GM18517 (cell line): ENCODE measurements around the gene MEIS1.

Source experiments
- ATAC-seq: cut with Tn5 transposase; IDR thresholded peaks from one replicate; pipeline ENCODE4 v1.9.1; 2021; ENCODE audit warnings: mild to moderate bottlenecking, moderate library complexity; ENCODE audit not compliant: unreplicated experiment

The MEIS1 gene

DNA sequence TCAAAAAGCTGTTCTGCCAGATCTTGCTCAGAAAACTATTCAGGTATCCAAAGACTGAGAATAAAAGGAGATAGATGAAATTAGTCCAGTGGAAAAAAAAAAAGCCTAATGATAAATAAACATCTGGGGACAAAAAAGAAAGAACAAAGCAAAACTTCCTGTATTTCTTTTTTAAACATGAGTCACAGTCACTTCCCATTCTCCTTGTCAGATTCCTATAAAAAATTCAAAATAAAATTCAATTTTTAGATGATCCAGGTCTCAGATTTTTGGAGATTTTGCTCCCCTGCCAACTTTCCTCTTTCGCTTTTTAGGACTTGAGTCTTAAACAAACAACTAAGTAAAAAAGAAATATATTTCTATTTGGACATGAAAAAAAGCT is 127.4 kb downstream of the MEIS1 start:
- no peak for ATAC-seq

DNA sequence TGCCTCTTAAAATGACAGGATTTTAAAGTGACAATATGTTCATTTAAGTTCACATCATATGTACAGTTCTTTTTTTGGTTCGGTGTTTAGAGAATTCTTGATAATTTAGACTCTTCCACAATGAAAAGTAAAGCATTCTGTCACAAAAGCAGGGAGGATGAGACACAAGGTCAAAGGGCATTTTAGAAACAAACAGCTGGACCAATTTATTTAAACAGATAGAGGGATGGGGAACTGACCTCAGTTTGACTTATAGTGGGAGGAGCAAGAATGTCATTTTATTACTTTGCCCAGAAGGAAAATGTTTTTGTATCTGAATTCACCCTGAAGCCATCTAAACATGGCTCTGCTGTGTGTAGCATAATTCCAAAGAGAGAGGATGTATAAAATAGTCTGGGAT is 128.5 kb downstream of the MEIS1 start:
- ATAC-seq, result no peak

DNA sequence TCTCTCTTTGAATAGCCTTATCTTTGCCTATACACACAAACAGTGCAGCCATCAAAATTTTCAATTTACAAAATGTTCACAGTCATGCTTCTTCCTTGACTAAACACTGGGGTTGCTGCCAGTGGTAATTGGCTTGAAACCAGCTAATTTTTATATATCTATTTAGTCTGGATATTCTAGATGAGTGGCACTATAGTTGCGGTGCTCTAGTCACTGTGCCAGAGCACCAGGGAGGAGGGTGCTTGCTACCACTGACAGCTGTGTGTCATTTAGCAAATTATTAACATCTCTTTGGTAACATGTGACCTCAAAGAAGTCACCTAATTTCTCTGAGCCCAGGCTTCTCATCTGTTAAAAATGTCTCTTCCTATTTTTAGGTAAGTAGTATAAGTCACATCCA is 130.4 kb downstream of the MEIS1 start:
- no peak for ATAC-seq

DNA sequence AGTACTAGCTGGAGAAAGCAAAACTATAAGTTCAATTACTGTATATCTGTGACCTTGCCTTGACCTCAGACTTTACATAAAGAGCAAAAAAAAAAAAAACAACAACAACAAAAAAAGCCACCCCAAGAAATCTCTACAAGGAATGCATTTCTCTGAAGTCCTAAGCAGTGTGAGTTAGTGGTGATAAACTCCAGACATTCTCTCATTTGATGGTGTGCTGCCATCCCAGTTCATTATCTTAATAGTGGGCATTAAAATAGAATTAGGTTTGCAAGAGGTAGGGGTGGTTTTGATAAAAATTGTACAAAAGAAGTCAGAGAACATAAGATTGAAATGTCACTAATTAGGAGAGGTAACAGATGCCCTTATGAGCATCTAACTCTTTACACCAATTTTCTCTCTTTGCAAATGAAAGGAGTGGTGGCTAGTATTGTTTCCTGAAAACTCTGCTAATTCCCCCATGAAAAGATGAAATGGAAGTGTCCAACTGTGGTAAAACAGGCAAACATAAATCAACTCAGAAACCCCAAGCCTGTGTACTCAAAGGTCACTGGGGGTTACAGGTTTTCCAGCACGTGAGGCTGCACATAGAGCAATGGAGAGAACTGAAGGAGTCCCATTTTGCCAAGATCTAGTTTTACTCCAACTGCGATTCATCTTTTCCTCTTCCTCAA is 131.9 kb downstream of the MEIS1 start:
- ATAC-seq, result no peak

DNA sequence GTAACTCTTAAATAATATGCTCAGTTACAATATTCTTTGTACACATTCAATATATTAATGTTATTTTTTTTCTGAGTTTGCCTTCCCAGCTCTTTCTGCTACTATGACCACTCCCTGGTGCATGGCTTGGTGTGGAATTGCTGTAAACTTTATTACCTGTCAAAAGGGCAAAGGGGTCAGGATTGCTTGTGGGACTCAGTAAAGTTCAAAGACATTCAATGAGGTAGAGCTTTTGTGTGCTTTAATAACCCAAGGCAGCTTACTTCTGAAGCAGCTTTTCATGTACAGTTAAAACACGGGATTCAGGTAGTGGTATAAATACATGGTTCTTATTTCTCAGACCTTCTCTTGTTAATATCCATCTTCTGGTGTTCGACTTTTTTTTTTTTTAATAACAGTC is 132.8 kb downstream of the MEIS1 start:
- no peak for ATAC-seq

DNA sequence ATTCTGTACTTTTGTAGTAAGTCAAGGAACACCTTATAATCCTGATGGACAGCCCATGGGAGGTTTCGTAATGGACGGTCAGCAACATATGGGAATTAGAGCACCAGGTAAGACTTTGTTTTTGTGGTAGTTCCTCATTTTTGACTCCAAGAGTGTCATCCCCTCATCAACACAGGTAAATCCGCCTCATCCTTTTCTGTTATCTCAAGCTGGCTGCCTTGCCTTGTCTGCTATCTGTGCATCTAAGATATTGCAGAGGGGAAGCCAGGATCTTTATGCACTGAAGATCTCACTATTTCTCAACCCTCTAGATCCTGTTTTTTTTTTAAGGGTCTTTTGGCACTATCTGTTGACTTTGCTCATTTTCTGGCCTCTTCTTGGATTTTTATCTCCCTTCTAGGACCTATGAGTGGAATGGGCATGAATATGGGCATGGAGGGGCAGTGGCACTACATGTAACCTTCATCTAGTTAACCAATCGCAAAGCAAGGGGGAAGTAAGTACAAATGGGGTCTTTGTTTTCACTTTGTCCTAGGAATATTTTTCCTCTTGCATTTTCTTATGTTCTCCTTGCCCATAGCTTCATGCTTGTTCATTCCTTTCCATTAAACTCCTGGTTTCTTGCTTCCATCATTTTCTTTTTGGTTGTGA is 133.8 kb downstream of the MEIS1 start:
- no peak for ATAC-seq

DNA sequence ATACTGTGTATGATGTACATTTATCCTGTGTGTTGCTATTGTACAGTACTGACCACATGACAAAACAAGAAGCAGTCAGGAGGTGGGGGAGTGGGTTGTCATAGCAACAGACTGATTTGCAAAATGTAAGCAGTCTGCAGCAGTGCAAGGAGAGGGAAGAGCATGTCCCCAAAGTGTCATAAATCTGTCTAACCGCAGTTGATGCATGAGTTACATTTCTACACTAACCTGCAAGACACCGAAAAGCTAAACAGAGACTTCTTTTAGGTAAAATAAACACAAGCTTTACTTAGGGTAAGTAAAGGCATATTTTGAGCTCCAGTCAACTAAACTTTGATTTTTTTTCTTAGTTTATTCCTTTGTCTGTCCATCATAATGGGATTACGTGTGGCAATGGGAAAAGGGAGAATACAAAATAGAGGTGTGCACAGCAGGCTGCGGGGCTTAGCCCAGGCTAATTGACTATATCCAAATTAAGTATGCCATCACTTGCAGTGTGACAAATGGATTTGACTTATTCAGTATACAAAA is 134.5 kb downstream of the MEIS1 start:
- ATAC-seq, result no peak

DNA sequence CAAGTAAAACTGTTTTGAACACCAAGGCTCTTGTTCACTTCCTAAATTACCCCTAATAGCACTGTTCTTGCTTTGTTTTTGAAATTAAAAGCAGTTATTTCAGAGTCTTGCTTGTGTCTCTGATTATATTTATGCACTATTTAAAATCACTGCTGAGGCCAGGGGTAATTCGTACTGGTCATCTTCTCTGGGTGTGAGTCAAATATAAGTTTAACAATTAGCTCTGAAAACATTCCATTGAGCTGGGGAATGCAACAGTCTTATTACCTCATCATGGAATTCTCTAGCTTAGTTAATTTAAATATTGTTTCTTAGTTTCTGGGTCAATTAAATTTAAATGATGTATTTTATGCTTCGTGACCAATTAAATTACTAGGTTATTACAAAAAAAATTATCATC is 135.0 kb downstream of the MEIS1 start:
- ATAC-seq, result no peak

DNA sequence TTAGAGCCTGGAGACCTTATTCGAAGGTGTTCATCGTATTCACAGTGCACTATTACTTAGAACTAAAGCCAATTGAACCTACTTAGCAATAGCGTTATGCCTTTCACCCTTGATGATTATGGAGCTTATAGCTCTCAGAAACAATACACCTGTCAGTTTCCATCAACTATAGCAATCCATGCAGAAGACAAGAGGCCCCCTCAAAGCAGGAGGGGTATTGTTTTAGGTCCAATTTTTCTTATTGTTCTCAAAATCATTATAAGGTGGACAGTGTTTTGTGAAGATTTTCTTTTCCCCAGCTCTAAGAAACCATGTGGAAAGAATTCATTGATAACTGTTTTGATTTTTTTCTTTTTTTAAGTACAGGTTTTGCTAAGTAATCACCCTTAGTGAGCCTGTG is 135.5 kb downstream of the MEIS1 start:
- no peak for ATAC-seq

DNA sequence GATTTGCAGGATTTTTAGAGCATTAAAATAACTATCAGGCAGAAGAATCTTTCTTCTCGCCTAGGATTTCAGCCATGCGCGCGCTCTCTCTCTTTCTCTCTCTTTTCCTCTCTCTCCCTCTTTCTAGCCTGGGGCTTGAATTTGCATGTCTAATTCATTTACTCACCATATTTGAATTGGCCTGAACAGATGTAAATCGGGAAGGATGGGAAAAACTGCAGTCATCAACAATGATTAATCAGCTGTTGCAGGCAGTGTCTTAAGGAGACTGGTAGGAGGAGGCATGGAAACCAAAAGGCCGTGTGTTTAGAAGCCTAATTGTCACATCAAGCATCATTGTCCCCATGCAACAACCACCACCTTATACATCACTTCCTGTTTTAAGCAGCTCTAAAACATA is 137.0 kb downstream of the MEIS1 start:
- ATAC-seq, result no peak

DNA sequence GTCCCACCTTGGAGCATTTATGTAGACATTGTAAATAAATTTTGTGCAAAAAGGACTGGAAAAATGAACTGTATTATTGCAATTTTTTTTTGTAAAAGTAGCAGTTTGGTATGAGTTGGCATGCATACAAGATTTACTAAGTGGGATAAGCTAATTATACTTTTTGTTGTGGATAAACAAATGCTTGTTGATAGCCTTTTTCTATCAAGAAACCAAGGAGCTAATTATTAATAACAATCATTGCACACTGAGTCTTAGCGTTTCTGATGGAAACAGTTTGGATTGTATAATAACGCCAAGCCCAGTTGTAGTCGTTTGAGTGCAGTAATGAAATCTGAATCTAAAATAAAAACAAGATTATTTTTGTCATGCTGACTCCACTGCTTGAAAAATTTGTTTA is 137.5 kb downstream of the MEIS1 start:
- ATAC-seq, result no peak

DNA sequence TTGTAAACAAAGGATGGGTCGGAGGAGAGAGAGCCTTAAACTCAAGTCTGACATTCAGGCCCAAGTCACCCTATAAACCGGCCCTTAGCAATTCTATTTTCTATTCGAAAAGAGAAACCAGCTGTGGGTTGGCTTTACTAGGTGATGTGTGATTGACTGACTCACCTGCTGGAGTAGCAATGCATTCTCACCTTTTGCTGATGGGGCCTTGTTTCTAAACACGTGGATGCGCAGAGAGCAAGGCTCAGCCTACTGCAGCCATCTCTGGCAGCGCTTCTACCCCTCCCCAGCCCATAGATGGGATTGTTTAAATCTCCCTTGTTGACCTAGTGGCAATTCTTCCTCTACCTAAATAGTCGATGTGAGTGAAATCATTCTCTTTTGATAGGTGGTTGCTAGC is 138.5 kb downstream of the MEIS1 start:
- ATAC-seq, result no peak

DNA sequence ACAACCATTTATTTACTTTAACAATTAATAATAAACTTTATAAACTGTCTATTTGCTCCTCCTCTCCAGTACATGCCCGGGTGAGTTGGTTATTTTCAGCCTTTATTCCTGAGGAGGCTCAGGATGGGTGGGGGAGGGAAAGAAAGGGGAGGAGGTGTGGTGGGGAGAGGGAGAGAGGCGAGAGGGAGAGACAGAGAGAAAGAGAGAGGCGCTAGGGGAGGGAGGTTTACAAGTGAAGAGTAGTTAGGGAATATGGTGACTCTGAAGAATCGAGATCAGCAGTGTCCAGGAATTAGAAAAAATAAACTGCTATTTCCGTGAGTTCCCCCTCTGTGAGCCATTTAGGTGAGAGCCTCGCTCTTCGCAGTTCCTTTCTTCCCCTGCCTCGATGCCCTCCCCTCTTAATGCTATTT is 138.9 kb downstream of the MEIS1 start:
- ATAC-seq, result no peak

DNA sequence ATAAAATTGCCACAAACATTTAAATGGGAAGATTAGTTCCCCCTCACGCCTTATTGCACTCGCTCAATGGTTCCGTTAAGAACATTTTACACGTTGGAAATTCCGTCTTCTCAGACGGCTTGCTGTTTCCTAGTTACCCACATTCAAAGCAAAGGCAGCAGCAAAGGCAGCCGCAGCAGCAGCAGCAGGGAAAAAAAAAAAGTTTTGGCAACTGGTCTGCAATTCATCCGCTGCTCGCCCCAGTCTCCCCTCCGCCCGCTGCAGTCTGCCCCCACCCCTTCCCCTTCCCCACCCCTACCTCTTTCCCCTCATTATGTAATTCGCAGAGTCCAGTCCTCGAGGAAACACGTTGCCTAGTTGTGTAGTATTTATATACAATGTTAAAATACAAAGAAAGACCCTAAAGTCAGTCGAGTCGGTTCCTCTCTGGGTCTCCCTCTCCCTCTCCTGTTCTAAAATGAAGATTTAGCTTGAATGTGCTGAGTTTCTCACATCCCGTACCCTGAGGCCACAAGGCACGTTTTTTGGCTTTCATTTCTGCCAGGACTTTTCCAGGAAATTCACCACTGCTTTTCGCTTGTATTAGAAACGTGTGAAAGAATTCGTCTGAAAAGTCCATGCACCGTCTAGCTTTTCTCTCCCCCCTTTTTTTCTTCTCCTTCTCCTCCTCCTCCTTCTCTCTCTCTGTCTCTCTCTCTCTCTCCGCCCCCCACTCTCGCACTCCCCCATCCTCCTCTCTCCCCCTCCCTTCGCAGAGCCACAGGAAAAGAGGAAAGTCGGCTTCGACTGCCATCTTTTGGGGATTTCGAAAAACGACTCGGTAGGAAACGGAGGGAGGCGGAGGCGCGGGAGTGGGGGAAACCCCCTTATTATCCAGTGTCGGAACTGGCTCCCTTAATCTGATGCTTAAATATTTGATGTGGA is 140.0 kb downstream of the MEIS1 start:
- no peak for ATAC-seq

DNA sequence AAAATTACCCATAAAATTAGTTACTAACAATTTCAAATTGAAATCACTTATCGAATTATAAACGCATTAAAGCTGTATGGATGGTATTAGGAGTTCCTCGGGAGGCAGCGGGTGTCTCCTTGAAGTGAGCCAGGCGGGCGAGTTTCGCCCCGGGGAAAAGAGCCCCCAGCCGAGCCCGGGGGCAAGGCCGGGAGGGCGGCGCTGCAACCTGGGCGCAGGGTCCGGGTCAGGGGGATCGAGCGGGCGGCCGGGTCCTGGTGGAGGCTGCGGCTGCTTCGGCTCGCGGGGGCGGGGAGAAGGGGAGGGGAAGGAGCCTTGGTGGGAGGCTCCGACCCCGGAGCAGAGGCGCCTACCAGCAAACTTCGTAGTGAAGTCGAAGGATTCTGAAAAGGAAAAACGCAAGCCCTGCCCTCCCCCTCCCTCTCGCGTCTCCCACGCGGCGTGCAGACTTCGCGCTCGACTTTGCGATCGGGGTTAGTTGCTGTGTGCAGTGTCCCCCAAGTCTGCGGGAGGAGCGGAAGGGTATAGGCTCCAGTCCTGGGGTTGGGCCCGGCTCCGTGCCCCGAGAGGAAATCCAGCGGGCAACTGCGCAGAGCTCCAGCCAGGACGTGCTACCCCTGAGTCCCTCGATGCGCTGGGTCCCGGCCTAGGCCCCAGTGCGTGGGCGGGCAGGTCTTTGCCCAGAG is 140.8 kb downstream of the MEIS1 start:
- no peak for ATAC-seq

DNA sequence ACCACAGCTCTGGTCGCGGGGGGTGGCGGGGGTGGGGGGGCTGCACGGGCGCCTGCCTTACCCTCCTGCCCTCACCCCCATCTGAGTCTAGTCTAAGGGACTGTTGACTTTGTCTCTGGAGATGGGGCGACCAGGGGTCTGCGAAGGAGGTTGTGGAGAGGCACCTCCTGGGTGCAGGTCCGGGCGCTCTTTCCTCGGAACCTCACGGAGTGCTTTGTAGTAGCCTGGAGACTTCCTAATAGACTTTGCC is 141.3 kb downstream of the MEIS1 start:
- ATAC-seq, result no peak

DNA sequence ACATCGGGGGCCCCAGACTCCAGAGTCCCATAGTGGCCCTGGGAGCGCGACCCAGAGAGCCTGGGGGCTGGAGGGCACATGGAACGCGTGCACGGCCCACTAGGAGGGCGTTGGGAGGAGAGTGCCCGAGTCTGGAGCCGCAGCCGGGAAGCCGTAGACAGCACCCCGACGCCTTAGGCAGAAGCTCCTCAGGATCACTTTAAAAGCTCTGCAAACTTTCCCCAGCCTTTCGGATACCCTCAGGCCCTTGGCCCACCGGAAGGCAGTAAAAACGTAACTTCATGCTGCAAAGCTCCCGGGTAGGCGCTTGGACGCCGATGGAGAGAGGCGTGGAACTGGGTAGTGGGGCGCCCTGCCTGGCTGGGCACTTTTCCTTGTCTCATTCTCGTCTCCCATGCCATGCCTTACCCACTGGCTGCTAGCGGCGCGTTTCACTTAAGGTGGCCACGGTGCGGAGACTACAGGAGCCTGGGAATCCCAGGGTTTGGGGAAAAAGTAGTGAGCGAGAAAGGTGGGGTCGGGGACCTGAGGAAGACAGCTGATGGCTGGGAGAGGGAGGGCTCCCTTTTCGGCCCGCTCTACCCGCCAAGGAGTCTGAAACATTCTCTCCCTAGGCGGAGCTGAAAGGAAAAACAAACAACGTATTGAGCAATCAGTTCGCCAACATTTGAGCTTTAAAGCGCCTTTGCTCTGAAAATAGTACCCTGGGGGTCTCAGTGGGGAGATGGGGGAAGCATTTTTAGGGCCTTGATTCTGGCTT is 141.8 kb downstream of the MEIS1 start:
- ATAC-seq, result no peak

DNA sequence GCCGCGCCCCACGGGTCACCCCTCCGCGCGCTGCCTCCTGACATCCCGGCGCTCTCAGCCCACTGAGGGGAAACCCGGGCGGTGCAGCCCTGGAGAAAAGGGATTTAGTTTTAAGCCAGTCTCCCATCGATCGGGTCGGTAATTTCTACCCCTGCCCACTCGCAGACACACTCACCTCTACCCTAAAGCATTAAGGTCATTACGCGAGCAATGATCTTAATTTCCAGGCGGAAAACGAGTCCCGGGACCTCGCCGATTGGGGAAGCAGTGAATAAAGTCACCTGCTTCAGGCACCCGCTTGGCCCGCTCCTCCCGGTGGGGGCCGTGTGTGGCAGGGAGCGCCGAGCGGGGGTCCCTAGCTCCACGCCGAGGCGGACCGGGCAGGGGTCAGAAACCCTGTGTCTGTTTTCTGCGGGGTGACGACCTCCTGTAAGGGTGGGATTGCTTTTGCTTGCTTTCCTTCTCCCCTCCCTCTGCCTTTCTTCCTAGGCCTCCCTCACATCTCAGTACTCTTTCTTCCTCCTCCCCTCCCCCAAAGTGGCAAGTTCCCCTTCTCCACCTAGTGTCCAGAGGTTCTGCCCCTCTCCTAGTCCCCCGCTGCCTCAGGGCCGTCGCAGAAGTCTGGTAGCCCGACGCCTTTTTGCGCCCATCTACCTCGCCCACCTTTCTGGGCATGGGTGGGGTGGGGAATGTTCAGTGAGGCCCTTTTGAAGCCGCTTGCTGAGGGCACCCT is 142.6 kb downstream of the MEIS1 start:
- ATAC-seq, result no peak

DNA sequence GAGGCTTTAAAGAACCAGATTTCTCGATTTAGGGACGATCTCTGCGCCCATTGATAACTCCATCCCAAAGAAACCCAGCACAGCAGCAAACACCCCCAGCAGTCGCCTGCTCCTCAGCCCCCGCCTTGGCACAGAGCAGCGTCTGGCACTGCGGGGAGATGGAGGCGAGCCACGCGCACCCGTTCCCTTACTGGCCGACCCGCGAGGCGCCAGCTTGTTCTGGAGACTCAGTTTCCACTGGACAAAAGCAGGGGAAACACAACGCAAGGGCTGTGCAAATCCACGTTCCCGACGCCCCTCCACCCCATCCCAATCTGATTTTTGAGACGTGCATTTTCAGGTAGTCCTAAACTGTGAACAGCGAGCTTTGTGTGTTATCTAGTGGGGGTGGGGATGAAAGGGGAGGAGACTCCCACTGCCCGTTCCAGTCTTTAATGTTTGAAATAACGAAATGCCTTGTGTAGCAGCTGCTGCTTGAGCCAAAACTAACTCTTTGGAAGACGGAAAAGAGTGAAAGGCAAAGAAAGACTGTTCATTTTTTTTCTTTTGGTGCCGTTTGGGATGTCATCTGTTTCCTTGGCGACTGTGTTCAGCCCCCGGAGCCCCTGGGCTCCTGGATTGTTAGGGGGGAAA is 143.2 kb downstream of the MEIS1 start:
- ATAC-seq, result no peak

DNA sequence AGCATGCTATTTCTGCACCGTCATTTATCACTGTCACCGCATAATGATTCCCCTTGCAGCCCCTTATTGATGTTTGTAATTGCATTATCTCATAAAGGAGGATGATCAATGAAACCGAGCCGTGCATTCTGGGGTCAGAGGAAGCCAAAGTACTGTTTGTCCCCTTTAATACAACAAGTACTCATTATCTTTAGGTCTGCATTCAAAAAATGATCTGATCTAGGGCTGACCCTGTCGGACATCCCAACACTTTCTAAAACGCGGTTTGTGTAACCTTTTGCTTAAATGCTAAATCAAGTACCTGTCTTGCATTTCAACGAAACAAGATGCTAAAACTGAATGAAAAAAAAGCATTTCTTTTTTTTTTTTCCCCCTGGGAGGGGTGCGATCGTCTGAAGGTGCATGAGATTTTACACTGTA is 143.8 kb downstream of the MEIS1 start:
- ATAC-seq, result no peak
